ENCODE measurements around the gene SART3. TPM values are rescaled to one million over a fixed set of nuclear protein-coding genes. Genes with fewer than 3 reads are reported as not detected.
A peak's percentile ranks its signal among the peaks of the same experiment; 100 is the strongest.

SART3 gene
- total and polyA plus RNA-seq, 2 of the 8 experiments (the other 6 are each of a cell fraction or from before 2014, with no cell fraction given): 16.0 to 103 TPM

DNA sequence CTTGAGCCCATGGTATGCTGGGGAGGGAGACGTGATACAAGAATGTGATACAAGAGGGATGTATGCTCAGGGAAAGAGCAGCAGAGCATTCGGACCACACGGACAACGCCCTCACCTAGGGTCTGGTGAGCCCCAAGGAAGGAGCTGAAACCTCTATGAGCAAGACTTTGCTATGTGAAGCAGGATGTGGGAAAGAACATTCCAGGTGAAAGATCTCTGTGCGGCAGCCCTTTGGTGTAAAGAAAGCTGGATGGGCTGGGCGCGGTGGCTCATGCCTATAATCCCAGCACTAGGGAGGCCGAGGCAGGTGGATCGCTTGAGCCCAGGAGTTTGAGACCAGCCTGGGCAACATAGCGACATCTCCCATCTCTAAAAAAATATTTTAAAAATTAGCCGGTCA lies 62.8 kb downstream of the SART3 start:
- 81% methylated on average over 11 of the region's 11 CpGs; no CpG with 5 or more reads in 1 of the 2 experiments for WGBS, 2 experiments (ENCODE audit: extremely low coverage in 1 of 2, insufficient coverage in 1 of 2, insufficient read length in 1 of 2, insufficient replicate concordance in 2 of 2, low coverage in 1 of 2, low lambda C conversion rate in 2 of 2, missing lambda C conversion rate in 1 of 2)
- Histone ChIP-seq H3K79me1 (ENCODE audit: low read depth, low read length) (no peaks in the 10 kb centered on the region), H4K5ac (ENCODE audit: insufficient read length, low read depth, low read length) (no peak overlapping the region), H4K91ac (replicated peaks; ENCODE audit: insufficient read length, low read length) (no peak overlapping the region), H2AFZ (ENCODE audit: low read length) (no peak overlapping the region), H3K79me2 (ENCODE audit: control insufficient read depth in 1 of 2, insufficient read depth in 2 of 2, low read length in 2 of 2) (no peaks in the 10 kb centered on the region), H2AK5ac (ENCODE audit: low read depth, low read length) (no peak overlapping the region; the same call in 1 of the 2 replicates), H2BK15ac (ENCODE audit: low read length) (0 out of 2 replicates have a peak overlapping the region, but pooled peaks have one; percentile 29), H3K4me2 (ENCODE audit: insufficient read depth in 1 of 2, low read depth in 2 of 2, low read length in 2 of 2) (no peak overlapping the region), H3K36me3 (ENCODE audit: control insufficient read depth in 2 of 4, insufficient read depth in 4 of 4, low read length in 3 of 4) (peaks cover 0 to 3% (median 0%) of the 10 kb centered on the region in 4 experiments; a peak in 1 of 8 replicates), H3K9ac (replicated peaks in 1 of 4; ENCODE audit: extremely low read depth in 1 of 4, low read depth in 3 of 4, low read length in 3 of 4) (no peak overlapping the region), H3K23me2 (ENCODE audit: low read depth, low read length) (no peaks in the 10 kb centered on the region), H2BK12ac (ENCODE audit: low read depth, low read length) (no peak overlapping the region), H2BK20ac (ENCODE audit: low read length) (no peak overlapping the region), H2BK5ac (ENCODE audit: low read depth, low read length) (no peak overlapping the region), H4K8ac (ENCODE audit: extremely low read depth, insufficient read depth, low read length) (no peak overlapping the region), H3K18ac (ENCODE audit: extremely low read depth, low read length) (no peak overlapping the region), H2BK120ac (replicated peaks; ENCODE audit: low read depth, low read length) (no peak overlapping the region), H3K27me3 (replicated peaks in 1 of 4; ENCODE audit: control insufficient read depth in 3 of 4, extremely low read depth in 1 of 4, insufficient read depth in 3 of 4, low read length in 3 of 4) (no peaks in the 10 kb centered on the region), H3K23ac (ENCODE audit: insufficient read length) (no peak overlapping the region), H3K9me3 (ENCODE audit: insufficient read depth in 2 of 2, low read depth in 1 of 2, low read length in 1 of 2) (peaks cover 8 to 9% of the 10 kb centered on the region in 2 experiments), H3K27ac (ENCODE audit: low read depth, low read length) (no peak overlapping the region), H3K56ac (replicated peaks; ENCODE audit: insufficient read length, low read depth, low read length) (no peak overlapping the region), H3K14ac (ENCODE audit: insufficient read length) (no peak overlapping the region), H3K4me1 (replicated peaks in 1 of 4; ENCODE audit: control insufficient read depth in 3 of 4, insufficient read depth in 4 of 4, low read length in 3 of 4) (no peaks in the 10 kb centered on the region), H4K20me1 (replicated peaks in 1 of 2; ENCODE audit: control insufficient read depth in 1 of 2, insufficient read depth in 2 of 2, low read length in 2 of 2) (no peaks in the 10 kb centered on the region), H3K4ac (replicated peaks; ENCODE audit: insufficient read length, low read depth, low read length) (no peak overlapping the region), H3K4me3 (ENCODE audit: extremely low read depth in 1 of 4, insufficient read depth in 2 of 4, low read depth in 3 of 4, low read length in 4 of 4) (no peak overlapping the region)
- FAIRE-seq: no peak
- ChIA-PET CTCF (ENCODE audit: partially characterized antibody) (interaction anchor here (0.6 to 6.6 kb wide), 5 partner anchors 9 to 507 kb away, joined by 3 to 51 read pairs (median 4); no protein-coding TSS in a partner anchor), POLR2A (ENCODE audit: partially characterized antibody) (no interaction called here)
- no peak for DNase-seq (ENCODE audit: low read depth in 1 of 2, low spot score in 2 of 2)
- TF ChIP-seq USF2 (IDR thresholded peaks at IDR 0.05; ENCODE audit: low read length) (no peak), RBBP5 (IDR thresholded peaks at IDR 0.05; ENCODE audit: borderline replicate concordance, low read depth, low read length) (no peak), CTBP2 (IDR thresholded peaks at IDR 0.05; ENCODE audit: borderline replicate concordance, insufficient read depth, insufficient read length, low read length) (no peak), KDM5A (IDR thresholded peaks at IDR 0.05; ENCODE audit: low read length) (no peak), JUN (IDR thresholded peaks at IDR 0.05; ENCODE audit: low read depth, low read length) (no peak), BRCA1 (IDR thresholded peaks at IDR 0.05; ENCODE audit: low read depth, low read length) (no peak), BACH1 (IDR thresholded peaks at IDR 0.05; ENCODE audit: low read length) (no peak), SRF (IDR thresholded peaks at IDR 0.05; ENCODE audit: low read depth, low read length) (no peak), NRF1 (IDR thresholded peaks at IDR 0.05; ENCODE audit: low read depth, low read length) (no peak), TAF7 (optimal IDR thresholded peaks at IDR 0.05; ENCODE audit: borderline replicate concordance, low read depth, low read length) (no peak), SIN3A (conservative IDR thresholded peaks at IDR 0.05 in 1 of 2, IDR thresholded peaks at IDR 0.05 in 1 of 2; ENCODE audit: low read depth in 1 of 2, low read length in 2 of 2) (no peak), HDAC2 (IDR thresholded peaks at IDR 0.05; ENCODE audit: borderline replicate concordance in 1 of 2, low read depth in 2 of 2, low read length in 2 of 2) (no peak)

All from H1 (cell line).